SU-DHL-6 (cell line): ENCODE data around the gene HSDL2.

ENCODE experiments used
- H2AFZ ChIP-seq: fragments of 200-600 bp; sonication (generic); 2 replicates; pipeline ENCODE4 v1.6.1; 2014; ENCODE audit warnings: low read depth, mild to moderate bottlenecking, moderate library complexity, mixed read lengths, antibody characterized with exemption, low read length; ENCODE audit not compliant: severe bottlenecking
- H3F3A ChIP-seq: fragments of 200-600 bp; shearing (Covaris generic); 2 replicates; pipeline ENCODE4 v1.6.0; 2016; ENCODE audit warnings: antibody characterized with exemption, mild to moderate bottlenecking; ENCODE audit not compliant: insufficient read depth
- H3K27ac ChIP-seq: fragments of 200-600 bp; sonication (generic); 2 replicates; pipeline ENCODE4 v1.5.1; 2016; ENCODE audit warnings: low read depth, mild to moderate bottlenecking, low read length, moderate library complexity, mixed read lengths
- H3K27me3 ChIP-seq: fragments of 200-600 bp; sonication (generic), shearing (Covaris generic); 2 replicates; pipeline ENCODE4 v1.6.0; 2014; ENCODE audit warnings: mild to moderate bottlenecking, low read length
- H3K36me3 ChIP-seq: fragments of 200-600 bp; sonication (generic); 2 replicates; pipeline ENCODE4 v1.6.1; 2014; ENCODE audit warnings: mild to moderate bottlenecking, low read length, mixed read lengths
- H3K4me2 ChIP-seq: fragments of 300-600, 200-600 bp; shearing (Covaris generic), sonication (generic); 2 replicates; pipeline ENCODE4 v1.6.0; 2014; ENCODE audit warnings: low read length, low read depth, mild to moderate bottlenecking; ENCODE audit not compliant: poor library complexity, severe bottlenecking
- H3K4me3 ChIP-seq: fragments of 200-600 bp; sonication (generic); 2 replicates; pipeline ENCODE4 v1.5.1; 2014; ENCODE audit warnings: antibody characterized with exemption, low read length, mild to moderate bottlenecking, mixed read lengths; ENCODE audit not compliant: insufficient read depth, poor library complexity, severe bottlenecking
- H3K79me2 ChIP-seq: fragments of 200-600 bp; sonication (generic); 2 replicates; pipeline ENCODE4 v1.6.1; 2014; ENCODE audit warnings: mild to moderate bottlenecking, low read length, moderate library complexity; ENCODE audit not compliant: insufficient read depth
- H3K9ac ChIP-seq: fragments of 200-600 bp; sonication (generic); 2 replicates; pipeline ENCODE4 v1.7.0; 2014; ENCODE audit warnings: mild to moderate bottlenecking, low read length
- H3K9me2 ChIP-seq: fragments of 200-600 bp; sonication (generic); replicated peaks from 2 replicates; pipeline ENCODE4 v1.6.1; 2014; ENCODE audit warnings: low read length; ENCODE audit not compliant: insufficient read depth
- H3K9me3 ChIP-seq: fragments of 200-600 bp; sonication (generic); 2 replicates; pipeline ENCODE4 v1.6.1; 2014; ENCODE audit warnings: low read length, mixed read lengths; ENCODE audit not compliant: insufficient read depth
- H4K20me1 ChIP-seq: fragments of 200-600 bp; sonication (generic); 2 replicates; pipeline ENCODE4 v1.6.1; 2014; ENCODE audit warnings: low read depth, mild to moderate bottlenecking, antibody characterized with exemption, low read length, moderate library complexity, mixed read lengths
- CTCF ChIP-seq: fragments of 200-600 bp; sonication (generic); IDR thresholded peaks from one replicate; pipeline ENCODE4 v1.5.1; 2017; ENCODE audit warnings: antibody characterized with exemption, mild to moderate bottlenecking, low read length, moderate library complexity; ENCODE audit not compliant: insufficient read depth, poor library complexity, severe bottlenecking
- EZH2phosphoT487 ChIP-seq: fragments of 200-600 bp; sonication (generic), shearing (Covaris generic); conservative IDR thresholded peaks from 2 replicates; pipeline ENCODE4 v1.6.1; 2018; ENCODE audit warnings: mild to moderate bottlenecking, antibody characterized with exemption, low read length, moderate library complexity, mixed read lengths

HSDL2 gene

GRCh38 chr9:112493393-112494137 is 113.7 kb downstream of the HSDL2 start:
- H3F3A ChIP-seq: no peaks in the 10 kb centered on the region
- H3K9me2 ChIP-seq: no peaks in the 10 kb centered on the region
- peaks cover 4% of the 10 kb centered on the region; the same call in 1 of the 2 replicates for H3K9me3 ChIP-seq
- no peak overlapping the region for H3K4me3 ChIP-seq
- H3K27me3 ChIP-seq: no peaks in the 10 kb centered on the region
- H3K79me2 ChIP-seq: peaks cover 98% of the 10 kb centered on the region
- no peak overlapping the region for H3K4me2 ChIP-seq
- H3K9ac ChIP-seq: no peak overlapping the region
- peaks cover 29% of the 10 kb centered on the region for H3K36me3 ChIP-seq
- no peak overlapping the region for H3K27ac ChIP-seq
- H2AFZ ChIP-seq: no peak overlapping the region
- TF ChIP-seq EZH2phosphoT487 (no peak), CTCF (no peak)
- no peaks in the 10 kb centered on the region for H4K20me1 ChIP-seq

GRCh38 chr9:112494153-112494552 is 114.2 kb downstream of the HSDL2 start:
- Histone ChIP-seq H3F3A (no peaks in the 10 kb centered on the region), H3K27me3 (no peaks in the 10 kb centered on the region), H3K36me3 (peaks cover 29% of the 10 kb centered on the region), H2AFZ (no peak overlapping the region), H3K4me3 (no peak overlapping the region), H3K79me2 (peaks cover 98% of the 10 kb centered on the region), H3K4me2 (no peak overlapping the region), H4K20me1 (no peaks in the 10 kb centered on the region), H3K9me3 (peaks cover 4% of the 10 kb centered on the region; the same call in 1 of the 2 replicates), H3K9me2 (no peaks in the 10 kb centered on the region), H3K27ac (no peak overlapping the region), H3K9ac (no peak overlapping the region)
- no peak for TF ChIP-seq EZH2phosphoT487
- TF ChIP-seq CTCF: no peak

- H3K9ac ChIP-seq: no peak overlapping the region
- H2AFZ ChIP-seq: no peak overlapping the region
- H3K27ac ChIP-seq: no peak overlapping the region
- no peaks in the 10 kb centered on the region for H3F3A ChIP-seq
- H3K79me2 ChIP-seq: peaks cover 97% of the 10 kb centered on the region
- H3K4me2 ChIP-seq: no peak overlapping the region
- no peaks in the 10 kb centered on the region for H3K9me2 ChIP-seq
- H3K36me3 ChIP-seq: peaks cover 29% of the 10 kb centered on the region
- H3K27me3 ChIP-seq: no peaks in the 10 kb centered on the region
- peaks cover 4% of the 10 kb centered on the region; the same call in 1 of the 2 replicates for H3K9me3 ChIP-seq
- H4K20me1 ChIP-seq: no peaks in the 10 kb centered on the region
- TF ChIP-seq EZH2phosphoT487: no peak
- TF ChIP-seq CTCF: no peak
- no peak overlapping the region for H3K4me3 ChIP-seq
Observed at GRCh38 chr9:112495614-112496013, 115.7 kb downstream of the HSDL2 start.
